HepG2 (cell line): ENCODE data around the gene TRNT1.

Source experiments
- ATF3 ChIP-seq: sonication (generic); formaldehyde crosslinking; IDR thresholded peaks from 2 replicates; pipeline ENCODE4 v1.4.0; 2020; ENCODE audit warnings: missing genetic modification reagents
- ZNF670 ChIP-seq: sonication (generic); formaldehyde crosslinking; IDR thresholded peaks from 2 replicates; pipeline ENCODE4 v1.8.0; 2022; ENCODE audit warnings: mild to moderate bottlenecking, missing genetic modification reagents, borderline replicate concordance
- ZSCAN20 ChIP-seq: sonication (generic); formaldehyde crosslinking; IDR thresholded peaks from 2 replicates; pipeline ENCODE4 v1.4.0; 2020; ENCODE audit warnings: missing genetic modification reagents, mild to moderate bottlenecking, borderline replicate concordance
- ZSCAN30 ChIP-seq: sonication (generic); formaldehyde crosslinking; IDR thresholded peaks from 2 replicates; pipeline ENCODE4 v1.5.0; 2020; ENCODE audit warnings: mild to moderate bottlenecking, missing genetic modification reagents
- TF ChIP-seq, protein P1 (sequence below): sonication (generic); formaldehyde crosslinking; IDR thresholded peaks from 2 replicates; pipeline ENCODE4 v1.5.0; 2020; ENCODE audit warnings: missing genetic modification reagents

- TF ChIP-seq ZSCAN30 (no peak), ZNF670 (no peak), ATF3 (no peak), ZSCAN20 (CRISPR knock-in tag) (no peak)
- TF ChIP-seq, protein P1, sequence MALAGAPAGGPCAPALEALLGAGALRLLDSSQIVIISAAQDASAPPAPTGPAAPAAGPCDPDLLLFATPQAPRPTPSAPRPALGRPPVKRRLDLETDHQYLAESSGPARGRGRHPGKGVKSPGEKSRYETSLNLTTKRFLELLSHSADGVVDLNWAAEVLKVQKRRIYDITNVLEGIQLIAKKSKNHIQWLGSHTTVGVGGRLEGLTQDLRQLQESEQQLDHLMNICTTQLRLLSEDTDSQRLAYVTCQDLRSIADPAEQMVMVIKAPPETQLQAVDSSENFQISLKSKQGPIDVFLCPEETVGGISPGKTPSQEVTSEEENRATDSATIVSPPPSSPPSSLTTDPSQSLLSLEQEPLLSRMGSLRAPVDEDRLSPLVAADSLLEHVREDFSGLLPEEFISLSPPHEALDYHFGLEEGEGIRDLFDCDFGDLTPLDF (CRISPR knock-in tag): no peak
Measured at GRCh38 chr3:3194861-3195260, 68.1 kb downstream of the TRNT1 start.
